ENCODE results near the gene OR10G7.
A peak's percentile ranks its signal among the peaks of the same experiment; 100 is the strongest.

The OR10G7 gene

GRCh38 chr11:124041254-124041653, at the start of gene OR10G7:
Gene OR10G7, minus strand, starts transcription at chr11:124041325. Its CDS starts 2,324 bp downstream, at chr11:124039001.
- DNase-seq, result no peak

DNA sequence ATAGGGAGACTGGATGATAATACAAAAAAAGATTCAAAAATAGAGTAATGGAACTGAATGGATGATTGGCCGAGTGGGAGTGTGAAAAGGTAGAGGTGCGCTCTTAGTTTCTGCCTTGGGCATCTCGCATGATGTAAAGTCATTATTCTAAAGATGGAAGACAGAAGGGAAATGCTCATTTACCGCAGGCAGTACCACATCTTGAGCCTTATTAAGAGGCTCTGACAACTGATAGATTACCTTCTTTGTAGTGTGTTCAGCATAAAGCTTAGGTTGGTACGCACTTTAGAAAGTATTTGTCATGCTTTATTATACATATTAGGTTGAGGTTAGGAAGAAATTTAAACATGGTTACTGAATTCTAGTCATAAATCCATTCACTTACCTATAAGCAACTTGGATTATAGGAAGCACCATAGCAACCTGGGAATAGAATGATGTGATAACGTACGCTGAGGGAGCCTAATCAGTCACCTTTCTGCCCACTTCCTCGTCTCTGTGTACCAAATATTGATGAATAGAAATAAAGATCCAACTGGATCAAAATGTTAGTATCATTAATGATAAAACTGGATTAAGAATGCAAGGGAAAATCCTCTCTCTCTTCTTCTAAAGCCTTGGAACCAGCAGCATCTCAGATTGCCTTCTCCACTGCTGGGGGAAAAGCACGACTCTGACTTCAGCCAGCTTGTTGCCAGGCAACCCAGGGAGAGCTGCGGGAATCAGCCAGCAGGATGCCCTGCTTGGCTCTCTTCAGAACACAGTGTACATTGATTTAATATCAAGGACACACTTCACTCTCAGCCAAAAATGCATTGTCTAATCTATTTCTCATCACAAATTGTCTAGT, 45.1 kb upstream of the OR10G7 start:
- DNase-seq, result peak; percentile 58

- DNase-seq, result no peak
Measured at GRCh38 chr11:124085583-124085982, 44.5 kb upstream of the OR10G7 start.

DNA sequence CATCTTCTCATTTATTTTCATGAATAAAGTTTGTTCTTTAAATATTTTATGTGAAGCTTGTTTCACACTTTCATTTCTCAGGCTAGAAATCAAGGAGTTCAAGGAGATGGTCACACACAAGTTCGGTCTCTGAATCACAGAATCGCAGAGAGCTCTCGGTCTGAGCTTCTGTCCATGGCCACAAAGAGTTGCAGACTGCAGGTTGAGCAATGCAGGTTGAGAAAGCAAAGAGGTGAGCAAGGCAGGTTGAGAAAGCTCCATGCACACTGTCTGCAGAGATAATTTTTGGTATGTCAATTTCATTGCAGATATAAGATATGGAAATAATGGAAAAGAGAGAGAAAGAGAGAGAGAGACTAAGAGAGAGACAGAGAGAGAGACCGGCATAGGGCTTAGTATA, 41.2 kb upstream of the OR10G7 start:
- DNase-seq, result no peak

DNA sequence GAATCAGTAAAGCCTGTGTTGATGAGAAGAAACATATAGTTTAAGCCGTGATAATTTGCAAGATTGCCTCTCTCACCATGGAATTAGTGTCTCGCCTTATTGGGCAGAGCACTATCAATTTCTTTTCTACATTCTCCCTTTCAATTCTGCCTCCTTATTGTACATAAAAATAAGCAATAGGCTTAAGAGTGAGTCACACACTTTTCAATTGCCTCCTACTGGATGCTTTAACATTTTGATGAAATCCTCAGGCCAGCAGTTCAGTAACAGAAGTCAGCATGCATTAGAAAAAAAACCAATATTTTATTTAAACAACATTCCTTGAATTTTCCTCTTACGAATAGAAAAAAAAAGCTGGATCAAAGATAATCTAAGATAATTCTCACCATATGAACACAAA, 40.4 kb upstream of the OR10G7 start:
- no peak for DNase-seq

GRCh38 chr11:124080327-124081001, 39.3 kb upstream of the OR10G7 start:
- DNase-seq, result peak; percentile 45

- DNase-seq, result no peak
Measured at GRCh38 chr11:124079631-124080326, 38.7 kb upstream of the OR10G7 start.

GRCh38 chr11:124078591-124078990, 37.5 kb upstream of the OR10G7 start:
- DNase-seq, result no peak

- no peak for DNase-seq
Measured at GRCh38 chr11:124077266-124077665, 36.1 kb upstream of the OR10G7 start.

DNA sequence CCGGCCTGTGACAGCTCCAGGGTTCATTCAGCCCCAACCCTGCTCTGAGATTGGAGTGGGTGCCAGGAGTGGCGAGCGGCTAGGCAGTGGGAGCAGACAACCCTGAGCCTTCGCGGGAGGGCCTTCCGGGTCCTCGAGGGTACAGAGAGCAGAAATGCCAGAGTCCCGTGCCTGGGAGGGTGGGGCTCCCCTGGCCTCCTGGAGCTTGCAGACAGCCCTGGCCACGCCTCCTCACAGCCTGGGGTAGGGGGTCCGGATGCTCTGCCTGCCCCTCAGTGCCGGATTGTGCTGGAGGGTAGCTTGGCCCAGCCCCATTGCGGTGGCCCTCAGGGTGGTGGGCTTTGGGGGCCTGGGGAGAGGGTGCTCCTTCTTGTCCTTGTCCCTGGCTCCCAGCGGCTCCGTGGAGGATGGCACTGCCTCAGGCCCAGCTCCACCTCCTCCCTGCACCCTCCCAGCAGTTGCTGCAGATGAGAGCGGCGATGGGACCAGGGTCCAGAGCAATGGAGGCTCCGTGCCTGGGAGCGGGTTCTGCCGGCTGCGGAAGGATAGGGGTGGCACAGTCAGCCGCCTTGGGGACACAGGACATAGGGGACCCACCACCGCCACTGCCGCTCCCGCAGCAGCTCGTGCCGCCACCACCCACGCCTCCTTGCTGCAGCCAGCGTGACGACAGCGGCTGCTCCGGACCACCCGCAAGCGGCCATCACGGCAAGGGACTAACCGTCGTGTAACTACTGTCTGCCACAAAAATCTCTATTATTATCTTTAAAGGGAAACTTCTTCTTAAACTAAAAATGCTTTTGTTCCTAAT, 34.9 kb upstream of the OR10G7 start:
- DNase-seq, result peak; percentile 53

GRCh38 chr11:124075492-124075840, 34.3 kb upstream of the OR10G7 start:
- no peak for DNase-seq

DNA sequence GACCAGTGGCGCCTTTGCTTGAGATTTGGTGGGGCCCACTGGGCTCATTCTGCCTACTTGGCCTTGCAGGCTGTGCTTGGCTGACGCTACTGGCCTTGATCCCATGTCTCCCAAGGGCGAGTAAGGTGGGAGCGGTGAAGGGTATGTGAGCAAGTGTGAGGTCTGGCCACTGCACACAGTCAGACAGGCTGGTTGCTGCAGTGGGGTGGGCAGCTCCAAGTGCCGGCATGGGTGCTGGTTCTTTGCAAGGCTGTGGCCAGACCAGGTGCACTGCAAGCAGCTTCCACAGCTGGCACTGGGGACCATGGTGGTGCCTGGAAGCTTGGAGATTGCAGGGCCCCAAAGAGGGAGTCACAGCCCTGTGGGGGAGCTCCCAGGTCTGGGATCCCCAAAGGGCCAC, 33.4 kb upstream of the OR10G7 start:
- DNase-seq, result no peak

DNA sequence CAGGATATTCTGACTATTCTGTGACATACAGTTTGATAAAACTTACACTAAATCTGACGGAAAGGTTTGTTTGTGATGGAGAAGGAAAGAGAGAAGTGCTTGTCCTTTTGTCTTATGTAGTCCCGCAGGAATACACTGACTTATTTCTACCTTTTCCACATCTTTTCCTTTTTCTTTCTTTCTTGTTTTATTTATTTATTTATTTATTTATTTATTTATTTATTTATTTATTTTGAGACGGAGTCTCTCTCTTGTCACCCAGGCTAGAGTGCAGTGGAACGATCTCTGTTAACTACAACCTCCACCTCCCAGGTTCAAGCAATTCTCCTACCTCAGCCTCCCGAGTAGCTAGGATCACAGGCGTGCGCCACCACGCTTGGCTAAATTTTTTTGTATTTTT, 31.0 kb upstream of the OR10G7 start:
- peak; percentile 42 for DNase-seq

GRCh38 chr11:124071623-124071948, 30.5 kb upstream of the OR10G7 start:
- peak; percentile 80 for DNase-seq

- peak; percentile 80 for DNase-seq
Measured at GRCh38 chr11:124070915-124071622, 29.9 kb upstream of the OR10G7 start.

GRCh38 chr11:124069429-124070401, 28.6 kb upstream of the OR10G7 start:
- peak; percentile 87 for DNase-seq

DNA sequence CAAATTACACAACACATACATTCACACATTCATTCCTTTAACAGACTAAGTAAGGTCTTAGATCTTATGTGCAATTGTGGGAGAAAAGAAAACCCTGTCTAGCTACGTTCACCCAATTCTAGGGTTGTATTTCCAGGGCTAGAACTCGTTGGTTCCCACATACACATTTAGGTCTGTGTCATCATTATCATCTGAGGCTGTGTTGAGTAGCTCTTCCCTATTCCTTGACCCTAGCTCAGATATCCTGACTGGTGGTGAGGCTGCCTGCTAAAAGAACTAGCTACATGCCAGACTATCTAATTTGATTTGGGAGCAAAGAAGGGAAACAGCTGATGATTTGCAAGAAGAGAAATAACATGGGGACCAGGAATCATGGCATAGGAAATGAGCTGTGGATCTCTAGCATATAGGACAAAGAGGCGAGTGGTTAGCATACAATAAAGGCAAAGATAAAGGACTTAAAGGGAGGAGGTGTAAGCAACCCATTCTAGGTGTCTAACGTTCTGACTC, 27.5 kb upstream of the OR10G7 start:
- DNase-seq, result no peak

- DNase-seq, result no peak
Measured at GRCh38 chr11:124052966-124053365, 11.8 kb upstream of the OR10G7 start.

DNA sequence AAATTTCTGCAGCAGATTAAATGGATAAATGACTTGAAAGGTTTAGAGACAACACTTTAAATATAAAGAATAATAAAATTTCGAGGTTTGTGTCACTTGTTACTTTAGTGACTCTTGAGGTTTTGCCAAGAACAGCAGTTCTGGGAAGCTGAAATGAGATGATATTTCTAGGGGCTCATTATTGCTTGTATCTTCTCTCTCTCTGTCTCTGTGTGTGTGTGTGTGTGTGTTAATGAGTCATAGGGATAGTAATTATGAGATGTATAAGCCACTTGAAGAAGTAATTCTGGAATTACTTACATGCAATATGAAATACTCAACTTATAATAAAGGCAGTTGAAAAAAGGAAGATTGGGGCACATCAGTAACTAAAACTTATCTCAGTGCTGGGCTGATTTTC, 9.6 kb upstream of the OR10G7 start:
- no peak for DNase-seq

GRCh38 chr11:124043420-124043819, 2.3 kb upstream of the OR10G7 start:
- no peak for DNase-seq

- DNase-seq, result no peak
Measured at GRCh38 chr11:124039557-124039956, 1.6 kb downstream of the OR10G7 start.

All from DMS53 (cell line).